ENCODE data around the gene SELL.
"Not testable (repeated sequence)": the region's sequence is repeated elsewhere in the genome, so short reads cannot be mapped to it uniquely, and the experiment has no call there.

Gene SELL

DNA sequence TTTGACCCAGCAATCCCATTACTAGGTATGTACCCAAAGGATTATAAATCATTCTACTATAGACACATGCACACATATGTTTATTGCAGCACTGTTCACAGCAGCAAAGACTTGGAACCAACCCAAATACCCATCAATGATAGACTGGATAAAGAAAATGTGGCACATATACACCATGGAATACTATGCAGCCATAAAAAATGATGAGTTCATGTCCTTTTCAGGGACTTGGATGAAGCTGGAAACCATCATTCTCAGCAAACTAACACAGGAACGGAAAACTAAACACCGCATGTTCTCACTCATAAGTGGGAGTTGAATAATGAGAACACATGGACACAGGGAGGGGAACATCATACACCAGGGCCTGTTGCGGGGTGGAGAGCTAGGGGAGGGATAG, 41.2 kb downstream of the SELL start:
- not testable (repeated sequence) for H3K79me2 ChIP-seq (ENCODE audit: control insufficient read depth, insufficient read depth, low read length, unreplicated experiment); H3K4me3 ChIP-seq (ENCODE audit: low read depth, low read length); H2AFZ ChIP-seq (ENCODE audit: low read length, unreplicated experiment); H3K27ac ChIP-seq (ENCODE audit: low read depth, low read length); H3K27me3 ChIP-seq (ENCODE audit: insufficient read depth, low read length); H3K36me3 ChIP-seq (ENCODE audit: insufficient read depth, low read length); H3K4me1 ChIP-seq (ENCODE audit: control insufficient read depth, insufficient read depth, low read length, unreplicated experiment)

DNA sequence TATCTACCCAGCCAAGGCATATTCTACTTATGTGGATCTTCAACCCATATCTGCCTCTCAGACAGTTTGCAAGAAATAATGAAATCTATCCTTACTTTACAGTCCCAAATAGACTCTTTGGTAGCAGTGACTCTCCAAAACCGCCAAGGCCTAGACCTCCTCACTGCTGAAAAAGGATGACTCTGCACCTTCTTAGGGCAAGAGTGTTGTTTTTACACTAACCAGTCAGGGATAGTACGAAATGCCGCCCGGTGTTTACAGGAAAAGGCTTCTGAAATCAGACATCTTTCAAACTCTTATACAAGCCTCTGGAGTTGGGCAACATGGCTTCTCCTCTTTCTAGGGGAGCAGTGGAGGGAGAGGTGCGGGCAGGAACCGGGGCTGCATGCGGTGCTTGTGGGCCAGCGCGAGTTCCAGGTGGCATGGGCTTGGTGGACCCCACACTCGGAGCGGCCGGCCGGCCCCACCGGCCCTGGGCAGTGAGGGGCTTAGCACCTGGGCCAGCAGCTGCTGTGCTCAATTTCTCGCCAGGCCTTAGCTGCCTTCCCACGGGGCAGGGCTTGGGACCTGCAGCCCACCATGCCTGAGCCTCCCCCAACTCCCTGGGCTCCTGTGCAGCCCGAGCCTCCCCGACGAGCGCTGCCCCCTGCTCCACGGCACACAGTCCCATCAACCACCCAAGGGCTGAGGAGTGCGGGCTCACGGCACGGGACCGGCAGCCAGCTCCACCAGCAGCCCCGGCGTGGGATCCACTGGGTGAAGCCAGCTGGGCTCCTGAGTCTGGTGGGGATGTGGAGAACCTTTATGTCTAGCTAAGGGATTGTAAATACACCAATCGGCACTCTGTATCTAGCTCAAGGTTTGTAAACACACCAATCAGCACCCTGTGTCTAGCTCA, 43.5 kb downstream of the SELL start:
- H3K27ac ChIP-seq (ENCODE audit: low read depth, low read length); H3K36me3 ChIP-seq (ENCODE audit: insufficient read depth, low read length); H3K4me3 ChIP-seq (ENCODE audit: low read depth, low read length); H2AFZ ChIP-seq (ENCODE audit: low read length, unreplicated experiment); H3K27me3 ChIP-seq (ENCODE audit: insufficient read depth, low read length); H3K4me1 ChIP-seq (ENCODE audit: control insufficient read depth, insufficient read depth, low read length, unreplicated experiment); H3K79me2 ChIP-seq (ENCODE audit: control insufficient read depth, insufficient read depth, low read length, unreplicated experiment): not testable (repeated sequence)

DNA sequence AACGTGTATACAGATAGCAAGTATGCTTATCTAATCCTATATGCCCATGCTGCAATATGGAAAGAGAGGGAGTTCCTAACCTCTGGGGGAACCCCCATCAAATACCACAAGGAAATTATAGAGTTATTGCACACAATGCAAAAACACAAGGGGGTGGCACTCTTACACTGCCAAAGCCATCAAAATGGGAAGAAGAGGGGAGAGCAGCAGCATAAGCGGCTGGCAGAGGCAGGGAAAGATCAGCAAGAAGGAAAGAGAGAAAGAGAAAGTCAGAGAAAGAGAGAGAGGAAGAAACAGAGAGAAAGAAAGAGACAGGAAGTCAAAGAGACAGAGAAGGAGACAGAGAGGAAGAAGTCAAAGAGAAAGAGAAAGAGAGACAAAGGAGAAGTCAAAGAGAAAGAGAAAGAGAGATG, 44.2 kb downstream of the SELL start:
- not testable (repeated sequence) for H3K4me1 ChIP-seq (ENCODE audit: control insufficient read depth, insufficient read depth, low read length, unreplicated experiment); H3K27ac ChIP-seq (ENCODE audit: low read depth, low read length); H3K79me2 ChIP-seq (ENCODE audit: control insufficient read depth, insufficient read depth, low read length, unreplicated experiment); H2AFZ ChIP-seq (ENCODE audit: low read length, unreplicated experiment); H3K4me3 ChIP-seq (ENCODE audit: low read depth, low read length); H3K36me3 ChIP-seq (ENCODE audit: insufficient read depth, low read length); H3K27me3 ChIP-seq (ENCODE audit: insufficient read depth, low read length)

DNA sequence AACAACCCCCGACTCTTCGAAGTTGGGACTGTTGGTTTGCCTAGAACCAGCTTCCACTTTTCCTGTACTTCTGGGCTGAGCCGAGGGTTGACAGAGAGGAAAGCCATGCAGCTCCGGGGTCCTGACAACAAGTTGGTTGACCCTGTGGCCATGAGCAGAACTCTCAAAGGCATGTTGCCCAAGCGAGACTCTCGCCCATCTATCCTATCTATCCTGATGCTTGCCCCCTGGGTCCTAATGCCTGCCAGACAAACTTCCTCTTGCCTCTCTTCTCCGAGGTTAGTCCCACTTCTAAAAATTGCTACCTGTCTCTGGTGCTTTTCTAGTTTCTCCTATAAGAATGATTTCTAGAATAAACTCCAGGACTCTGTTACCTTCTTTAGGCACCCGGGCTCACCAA, 48.7 kb downstream of the SELL start:
- H3K36me3 ChIP-seq (ENCODE audit: insufficient read depth, low read length); H2AFZ ChIP-seq (ENCODE audit: low read length, unreplicated experiment); H3K4me1 ChIP-seq (ENCODE audit: control insufficient read depth, insufficient read depth, low read length, unreplicated experiment); H3K4me3 ChIP-seq (ENCODE audit: low read depth, low read length); H3K27ac ChIP-seq (ENCODE audit: low read depth, low read length); H3K27me3 ChIP-seq (ENCODE audit: insufficient read depth, low read length); H3K79me2 ChIP-seq (ENCODE audit: control insufficient read depth, insufficient read depth, low read length, unreplicated experiment): not testable (repeated sequence)

DNA sequence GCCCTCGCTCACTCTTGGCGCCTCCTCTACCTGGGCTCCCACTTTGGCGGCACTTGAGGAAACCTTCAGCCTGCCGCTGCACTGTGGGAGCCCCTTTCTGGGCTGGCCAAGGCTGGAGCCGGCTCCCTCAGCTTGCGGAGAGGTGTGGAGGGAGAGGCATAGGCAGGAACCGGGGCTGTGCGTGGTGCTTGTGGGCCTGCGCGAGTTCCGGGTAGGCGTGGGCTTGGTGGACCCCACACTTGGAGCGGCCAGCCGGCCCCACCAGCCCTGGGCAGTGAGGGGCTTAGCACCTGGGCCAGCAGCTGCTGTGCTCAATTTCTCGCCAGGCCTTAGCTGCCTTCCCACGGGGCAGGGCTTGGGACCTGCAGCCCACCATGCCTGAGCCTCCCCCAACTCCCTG, 50.4 kb downstream of the SELL start:
- H3K36me3 ChIP-seq (ENCODE audit: insufficient read depth, low read length); H3K79me2 ChIP-seq (ENCODE audit: control insufficient read depth, insufficient read depth, low read length, unreplicated experiment); H2AFZ ChIP-seq (ENCODE audit: low read length, unreplicated experiment); H3K4me1 ChIP-seq (ENCODE audit: control insufficient read depth, insufficient read depth, low read length, unreplicated experiment); H3K27ac ChIP-seq (ENCODE audit: low read depth, low read length); H3K4me3 ChIP-seq (ENCODE audit: low read depth, low read length): not testable (repeated sequence)
- peaks cover 13% of the 10 kb centered on the region for H3K27me3 ChIP-seq (ENCODE audit: insufficient read depth, low read length)

DNA sequence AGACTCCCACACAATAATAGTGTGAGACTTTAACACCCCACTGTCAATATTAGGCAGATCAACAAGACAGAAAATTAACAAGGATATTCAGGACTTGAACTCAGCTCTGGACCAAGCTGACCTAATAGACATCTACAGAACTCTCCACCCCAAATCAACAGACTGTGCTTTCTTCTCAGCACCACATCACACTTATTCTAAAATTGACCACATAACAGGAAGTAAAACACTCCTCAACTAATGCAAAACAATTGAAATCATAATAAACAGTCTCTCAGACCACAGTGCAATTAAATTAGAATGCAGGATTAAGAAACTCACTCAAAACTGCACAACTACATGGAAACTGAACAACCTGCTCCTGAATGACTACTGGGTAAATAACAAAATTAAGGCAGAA, 52.6 kb downstream of the SELL start:
- not testable (repeated sequence) for H3K27ac ChIP-seq (ENCODE audit: low read depth, low read length); H3K79me2 ChIP-seq (ENCODE audit: control insufficient read depth, insufficient read depth, low read length, unreplicated experiment); H3K4me3 ChIP-seq (ENCODE audit: low read depth, low read length); H2AFZ ChIP-seq (ENCODE audit: low read length, unreplicated experiment); H3K36me3 ChIP-seq (ENCODE audit: insufficient read depth, low read length); H3K4me1 ChIP-seq (ENCODE audit: control insufficient read depth, insufficient read depth, low read length, unreplicated experiment)
- peaks cover 17% of the 10 kb centered on the region for H3K27me3 ChIP-seq (ENCODE audit: insufficient read depth, low read length)

DNA sequence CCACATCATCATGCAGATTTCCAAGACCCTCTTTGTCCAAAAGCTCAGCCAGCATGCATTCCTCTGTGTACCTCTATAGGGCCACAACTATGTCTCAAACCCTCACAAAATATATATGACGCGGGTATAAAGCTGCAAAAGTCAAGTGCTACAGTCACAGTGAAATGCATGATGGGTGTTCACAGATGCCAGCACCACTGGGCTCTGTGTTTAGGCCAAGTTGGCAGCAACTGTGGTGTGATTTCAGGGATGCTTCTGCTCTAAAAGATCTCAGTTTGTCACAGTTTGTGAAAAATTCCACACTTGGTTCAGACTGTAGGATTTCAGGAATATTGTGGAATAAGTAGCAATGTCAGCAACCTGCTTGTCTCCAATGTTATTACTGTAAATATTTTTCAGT, 57.5 kb downstream of the SELL start:
- Histone ChIP-seq H3K36me3 (ENCODE audit: insufficient read depth, low read length) (no peaks in the 10 kb centered on the region), H3K4me3 (ENCODE audit: low read depth, low read length) (no peak overlapping the region), H3K27ac (ENCODE audit: low read depth, low read length) (no peak overlapping the region), H3K4me1 (ENCODE audit: control insufficient read depth, insufficient read depth, low read length, unreplicated experiment) (no peaks in the 10 kb centered on the region), H3K27me3 (ENCODE audit: insufficient read depth, low read length) (peaks cover 31% of the 10 kb centered on the region; the same call in 1 of the 2 replicates), H2AFZ (ENCODE audit: low read length, unreplicated experiment) (no peak overlapping the region), H3K79me2 (ENCODE audit: control insufficient read depth, insufficient read depth, low read length, unreplicated experiment) (no peaks in the 10 kb centered on the region)

DNA sequence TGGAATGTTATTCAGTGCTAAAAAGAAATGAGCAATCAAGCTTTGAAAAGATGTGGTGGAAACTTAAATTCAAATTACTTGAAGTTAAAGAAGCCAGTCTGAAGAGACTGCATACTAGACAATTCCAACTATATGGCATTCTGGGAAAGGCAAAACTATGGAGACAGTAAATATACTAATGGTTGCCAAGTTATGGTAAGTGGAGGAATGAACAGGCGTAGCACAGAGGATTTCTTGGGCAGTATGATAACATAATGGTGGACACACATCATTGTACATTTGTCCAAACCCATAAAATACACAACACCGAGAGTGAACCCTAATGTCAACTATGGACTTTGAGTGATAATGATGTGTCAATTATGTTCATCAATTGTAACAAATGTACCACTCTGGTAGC, 60.4 kb downstream of the SELL start:
- no peak overlapping the region for H3K27ac ChIP-seq (ENCODE audit: low read depth, low read length)
- peaks cover 50% of the 10 kb centered on the region for H3K27me3 ChIP-seq (ENCODE audit: insufficient read depth, low read length)
- H3K79me2 ChIP-seq (ENCODE audit: control insufficient read depth, insufficient read depth, low read length, unreplicated experiment), result no peaks in the 10 kb centered on the region
- H3K4me3 ChIP-seq (ENCODE audit: low read depth, low read length), result no peak overlapping the region
- H3K4me1 ChIP-seq (ENCODE audit: control insufficient read depth, insufficient read depth, low read length, unreplicated experiment), result no peaks in the 10 kb centered on the region
- no peak overlapping the region for H2AFZ ChIP-seq (ENCODE audit: low read length, unreplicated experiment)
- no peaks in the 10 kb centered on the region for H3K36me3 ChIP-seq (ENCODE audit: insufficient read depth, low read length)

DNA sequence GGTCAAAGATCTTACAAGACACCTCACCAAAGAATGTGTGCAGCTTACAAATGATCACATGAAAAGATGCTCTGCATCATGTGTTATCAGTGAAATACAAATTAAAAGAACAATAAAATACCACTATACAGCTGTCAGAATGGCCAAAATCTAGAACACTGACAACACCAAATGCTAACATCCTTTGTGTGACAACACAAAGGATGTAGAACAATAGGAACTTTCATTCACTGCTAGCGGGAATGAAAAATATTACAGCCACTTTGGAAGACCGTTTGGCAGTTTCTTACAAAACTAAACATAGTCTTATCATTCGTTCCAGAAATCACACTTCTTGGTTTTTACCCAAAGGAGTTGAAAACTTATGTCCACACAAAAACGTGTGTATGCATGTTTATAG, 60.9 kb downstream of the SELL start:
- H3K36me3 ChIP-seq (ENCODE audit: insufficient read depth, low read length), result no peaks in the 10 kb centered on the region
- H3K27ac ChIP-seq (ENCODE audit: low read depth, low read length), result no peak overlapping the region
- no peaks in the 10 kb centered on the region for H3K79me2 ChIP-seq (ENCODE audit: control insufficient read depth, insufficient read depth, low read length, unreplicated experiment)
- no peak overlapping the region for H3K4me3 ChIP-seq (ENCODE audit: low read depth, low read length)
- H3K4me1 ChIP-seq (ENCODE audit: control insufficient read depth, insufficient read depth, low read length, unreplicated experiment), result no peaks in the 10 kb centered on the region
- no peak overlapping the region for H2AFZ ChIP-seq (ENCODE audit: low read length, unreplicated experiment)
- H3K27me3 ChIP-seq (ENCODE audit: insufficient read depth, low read length), result peaks cover 55% of the 10 kb centered on the region

DNA sequence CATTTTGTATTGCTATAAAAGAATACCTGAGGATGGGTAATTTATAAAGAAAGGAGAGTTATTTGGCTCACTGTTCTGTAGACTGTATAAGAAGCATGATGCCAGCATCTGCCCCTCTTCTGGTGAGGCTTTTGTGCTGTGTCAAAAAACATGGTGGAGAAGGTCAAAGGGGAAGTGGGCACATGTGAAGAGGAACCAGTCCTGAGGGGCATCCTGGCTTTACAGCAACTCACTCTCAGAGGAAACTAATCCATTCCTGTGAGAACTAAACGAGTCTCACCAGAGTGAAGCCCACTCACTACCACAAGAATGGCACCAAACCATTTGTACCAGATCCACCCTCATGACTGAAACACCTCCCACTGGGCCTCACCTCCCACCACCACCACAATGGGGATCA, 62.7 kb downstream of the SELL start:
- Histone ChIP-seq H2AFZ (ENCODE audit: low read length, unreplicated experiment) (no peak overlapping the region), H3K36me3 (ENCODE audit: insufficient read depth, low read length) (no peaks in the 10 kb centered on the region), H3K79me2 (ENCODE audit: control insufficient read depth, insufficient read depth, low read length, unreplicated experiment) (no peaks in the 10 kb centered on the region), H3K27me3 (ENCODE audit: insufficient read depth, low read length) (peaks cover 54% of the 10 kb centered on the region), H3K4me1 (ENCODE audit: control insufficient read depth, insufficient read depth, low read length, unreplicated experiment) (no peaks in the 10 kb centered on the region), H3K4me3 (ENCODE audit: low read depth, low read length) (no peak overlapping the region), H3K27ac (ENCODE audit: low read depth, low read length) (no peak overlapping the region)

DNA sequence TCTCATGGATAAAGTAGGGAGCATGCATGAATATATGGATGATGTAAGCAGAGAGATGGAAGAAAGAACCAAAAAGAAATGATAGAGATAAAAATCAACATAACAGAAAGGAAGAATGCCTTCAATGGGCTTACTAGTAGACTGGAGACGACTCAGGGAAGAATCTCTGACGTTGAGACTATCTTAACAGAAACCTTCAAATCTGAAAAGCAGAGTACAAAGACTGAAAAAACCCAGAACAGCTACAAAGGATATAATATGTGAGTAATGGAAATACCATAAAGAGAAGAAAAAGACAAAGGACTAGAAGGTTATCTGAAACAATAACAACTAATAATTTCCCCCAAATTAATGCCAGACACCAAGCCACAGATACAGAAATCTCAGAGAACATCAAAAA, 63.2 kb downstream of the SELL start:
- no peaks in the 10 kb centered on the region for H3K36me3 ChIP-seq (ENCODE audit: insufficient read depth, low read length)
- H3K27ac ChIP-seq (ENCODE audit: low read depth, low read length), result no peak overlapping the region
- no peaks in the 10 kb centered on the region for H3K4me1 ChIP-seq (ENCODE audit: control insufficient read depth, insufficient read depth, low read length, unreplicated experiment)
- no peaks in the 10 kb centered on the region for H3K79me2 ChIP-seq (ENCODE audit: control insufficient read depth, insufficient read depth, low read length, unreplicated experiment)
- no peak overlapping the region for H2AFZ ChIP-seq (ENCODE audit: low read length, unreplicated experiment)
- H3K4me3 ChIP-seq (ENCODE audit: low read depth, low read length), result no peak overlapping the region
- peaks cover 57% of the 10 kb centered on the region for H3K27me3 ChIP-seq (ENCODE audit: insufficient read depth, low read length)
